ENCODE measurements around the gene SPSB2. TPM values are rescaled to one million over a fixed set of nuclear protein-coding genes. Genes with fewer than 3 reads are reported as not detected.

The SPSB2 gene
- total and polyA plus RNA-seq, 2 experiments from 2014 or later = 8.2 to 13.1 TPM

DNA sequence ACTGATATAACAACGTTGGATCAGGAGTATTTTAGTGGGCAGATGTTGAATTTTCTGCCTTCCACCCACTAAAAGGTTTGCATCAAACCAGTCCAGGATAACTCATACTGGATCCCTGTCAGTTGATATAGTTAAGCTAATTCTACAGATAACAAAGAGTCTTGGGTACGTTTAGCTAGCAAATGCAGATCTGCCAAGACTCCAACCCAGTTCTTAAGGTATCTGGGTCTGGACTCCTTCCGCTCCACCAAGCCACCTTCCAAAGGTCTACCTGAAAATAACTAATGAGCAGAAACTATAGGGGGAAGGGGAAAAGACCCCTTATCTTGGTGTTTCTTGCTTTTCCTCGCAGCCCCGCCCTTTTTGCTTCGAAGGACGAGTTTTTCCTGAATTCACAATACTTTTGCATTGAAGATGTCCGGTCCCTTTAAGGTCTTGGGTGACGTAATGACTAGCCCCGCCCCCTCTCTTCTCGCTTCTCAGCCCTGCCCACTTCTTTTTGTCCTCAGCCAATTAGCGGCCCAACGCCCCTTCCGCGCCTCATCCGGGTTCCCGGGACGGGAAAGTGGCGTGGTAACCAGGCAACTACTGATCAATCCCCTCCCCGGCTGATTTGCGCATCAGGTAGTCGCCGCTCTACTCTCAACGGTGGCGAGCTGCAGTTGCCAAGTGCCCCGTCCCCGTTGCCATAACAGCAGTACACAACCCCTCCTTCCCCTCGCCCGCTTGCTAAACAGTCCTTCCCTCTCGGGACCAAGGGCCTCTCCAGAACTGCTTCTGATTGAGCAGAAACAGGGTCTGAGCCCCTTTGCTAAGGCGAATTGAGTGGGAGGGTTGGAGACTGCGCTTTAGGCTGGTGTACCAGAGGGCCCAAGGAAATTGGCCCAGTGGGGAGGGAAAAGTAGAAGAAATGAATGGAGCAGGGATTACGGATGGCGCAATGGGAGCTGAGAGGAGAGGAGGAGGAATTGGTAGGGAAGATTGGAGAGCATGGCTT lies 31.5 kb upstream of the SPSB2 start, which contains the start of gene LRRC23 (continued):
- TF ChIP-seq, protein P1, sequence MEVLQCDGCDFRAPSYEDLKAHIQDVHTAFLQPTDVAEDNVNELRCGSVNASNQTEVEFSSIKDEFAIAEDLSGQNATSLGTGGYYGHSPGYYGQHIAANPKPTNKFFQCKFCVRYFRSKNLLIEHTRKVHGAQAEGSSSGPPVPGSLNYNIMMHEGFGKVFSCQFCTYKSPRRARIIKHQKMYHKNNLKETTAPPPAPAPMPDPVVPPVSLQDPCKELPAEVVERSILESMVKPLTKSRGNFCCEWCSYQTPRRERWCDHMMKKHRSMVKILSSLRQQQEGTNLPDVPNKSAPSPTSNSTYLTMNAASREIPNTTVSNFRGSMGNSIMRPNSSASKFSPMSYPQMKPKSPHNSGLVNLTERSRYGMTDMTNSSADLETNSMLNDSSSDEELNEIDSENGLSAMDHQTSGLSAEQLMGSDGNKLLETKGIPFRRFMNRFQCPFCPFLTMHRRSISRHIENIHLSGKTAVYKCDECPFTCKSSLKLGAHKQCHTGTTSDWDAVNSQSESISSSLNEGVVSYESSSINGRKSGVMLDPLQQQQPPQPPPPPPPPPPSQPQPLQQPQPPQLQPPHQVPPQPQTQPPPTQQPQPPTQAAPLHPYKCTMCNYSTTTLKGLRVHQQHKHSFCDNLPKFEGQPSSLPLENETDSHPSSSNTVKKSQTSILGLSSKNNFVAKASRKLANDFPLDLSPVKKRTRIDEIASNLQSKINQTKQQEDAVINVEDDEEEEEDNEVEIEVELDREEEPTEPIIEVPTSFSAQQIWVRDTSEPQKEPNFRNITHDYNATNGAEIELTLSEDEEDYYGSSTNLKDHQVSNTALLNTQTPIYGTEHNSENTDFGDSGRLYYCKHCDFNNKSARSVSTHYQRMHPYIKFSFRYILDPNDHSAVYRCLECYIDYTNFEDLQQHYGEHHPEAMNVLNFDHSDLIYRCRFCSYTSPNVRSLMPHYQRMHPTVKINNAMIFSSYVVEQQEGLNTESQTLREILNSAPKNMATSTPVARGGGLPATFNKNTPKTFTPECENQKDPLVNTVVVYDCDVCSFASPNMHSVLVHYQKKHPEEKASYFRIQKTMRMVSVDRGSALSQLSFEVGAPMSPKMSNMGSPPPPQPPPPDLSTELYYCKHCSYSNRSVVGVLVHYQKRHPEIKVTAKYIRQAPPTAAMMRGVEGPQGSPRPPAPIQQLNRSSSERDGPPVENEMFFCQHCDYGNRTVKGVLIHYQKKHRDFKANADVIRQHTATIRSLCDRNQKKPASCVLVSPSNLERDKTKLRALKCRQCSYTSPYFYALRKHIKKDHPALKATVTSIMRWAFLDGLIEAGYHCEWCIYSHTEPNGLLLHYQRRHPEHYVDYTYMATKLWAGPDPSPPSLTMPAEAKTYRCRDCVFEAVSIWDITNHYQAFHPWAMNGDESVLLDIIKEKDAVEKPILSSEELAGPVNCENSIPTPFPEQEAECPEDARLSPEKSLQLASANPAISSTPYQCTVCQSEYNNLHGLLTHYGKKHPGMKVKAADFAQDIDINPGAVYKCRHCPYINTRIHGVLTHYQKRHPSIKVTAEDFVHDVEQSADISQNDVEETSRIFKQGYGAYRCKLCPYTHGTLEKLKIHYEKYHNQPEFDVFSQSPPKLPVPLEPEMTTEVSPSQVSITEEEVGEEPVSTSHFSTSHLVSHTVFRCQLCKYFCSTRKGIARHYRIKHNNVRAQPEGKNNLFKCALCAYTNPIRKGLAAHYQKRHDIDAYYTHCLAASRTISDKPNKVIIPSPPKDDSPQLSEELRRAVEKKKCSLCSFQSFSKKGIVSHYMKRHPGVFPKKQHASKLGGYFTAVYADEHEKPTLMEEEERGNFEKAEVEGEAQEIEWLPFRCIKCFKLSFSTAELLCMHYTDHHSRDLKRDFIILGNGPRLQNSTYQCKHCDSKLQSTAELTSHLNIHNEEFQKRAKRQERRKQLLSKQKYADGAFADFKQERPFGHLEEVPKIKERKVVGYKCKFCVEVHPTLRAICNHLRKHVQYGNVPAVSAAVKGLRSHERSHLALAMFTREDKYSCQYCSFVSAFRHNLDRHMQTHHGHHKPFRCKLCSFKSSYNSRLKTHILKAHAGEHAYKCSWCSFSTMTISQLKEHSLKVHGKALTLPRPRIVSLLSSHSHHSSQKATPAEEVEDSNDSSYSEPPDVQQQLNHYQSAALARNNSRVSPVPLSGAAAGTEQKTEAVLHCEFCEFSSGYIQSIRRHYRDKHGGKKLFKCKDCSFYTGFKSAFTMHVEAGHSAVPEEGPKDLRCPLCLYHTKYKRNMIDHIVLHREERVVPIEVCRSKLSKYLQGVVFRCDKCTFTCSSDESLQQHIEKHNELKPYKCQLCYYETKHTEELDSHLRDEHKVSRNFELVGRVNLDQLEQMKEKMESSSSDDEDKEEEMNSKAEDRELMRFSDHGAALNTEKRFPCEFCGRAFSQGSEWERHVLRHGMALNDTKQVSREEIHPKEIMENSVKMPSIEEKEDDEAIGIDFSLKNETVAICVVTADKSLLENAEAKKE (CRISPR knock-in tag; IDR thresholded peaks at IDR 0.05) = no peak
- TF ChIP-seq JUNB (IDR thresholded peaks at IDR 0.05; ENCODE audit: unreplicated experiment) (no peak), POLR2AphosphoS5 (IDR thresholded peaks at IDR 0.05; ENCODE audit: low read depth) (peak; percentile 63), ZNF114 (CRISPR knock-in tag; IDR thresholded peaks at IDR 0.05) (no peak), REST (IDR thresholded peaks at IDR 0.05; ENCODE audit: unreplicated experiment) (no peak), ZNF331 (CRISPR knock-in tag; IDR thresholded peaks at IDR 0.05; ENCODE audit: low read depth) (no peak), CREB1 (CRISPR knock-in tag; IDR thresholded peaks at IDR 0.05; ENCODE audit: low read depth) (peak; percentile 84), EZH2phosphoT487 (IDR thresholded peaks at IDR 0.05; ENCODE audit: unreplicated experiment) (no peak)
- TF ChIP-seq, protein P2, sequence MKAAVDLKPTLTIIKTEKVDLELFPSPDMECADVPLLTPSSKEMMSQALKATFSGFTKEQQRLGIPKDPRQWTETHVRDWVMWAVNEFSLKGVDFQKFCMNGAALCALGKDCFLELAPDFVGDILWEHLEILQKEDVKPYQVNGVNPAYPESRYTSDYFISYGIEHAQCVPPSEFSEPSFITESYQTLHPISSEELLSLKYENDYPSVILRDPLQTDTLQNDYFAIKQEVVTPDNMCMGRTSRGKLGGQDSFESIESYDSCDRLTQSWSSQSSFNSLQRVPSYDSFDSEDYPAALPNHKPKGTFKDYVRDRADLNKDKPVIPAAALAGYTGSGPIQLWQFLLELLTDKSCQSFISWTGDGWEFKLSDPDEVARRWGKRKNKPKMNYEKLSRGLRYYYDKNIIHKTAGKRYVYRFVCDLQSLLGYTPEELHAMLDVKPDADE (IDR thresholded peaks at IDR 0.05) = 0 out of 2 replicates have a peak, but pooled peaks have one; percentile 31

Data from GM23338 (cell line).